H9 (cell line): ENCODE measurements around the gene EHMT2. TPM values are rescaled to one million over a fixed set of nuclear protein-coding genes. Genes with fewer than 3 reads are reported as not detected.

ENCODE experiments used
- DNase-seq: peaks from one replicate; pipeline ENCODE4 v3.0.0-alpha.2; 2017
- H2AFZ ChIP-seq: one replicate; pipeline ENCODE4 v1.6.1; 2013; ENCODE audit warnings: mild to moderate bottlenecking, low read length, control low read depth, moderate library complexity
- H2AK5ac ChIP-seq: 2 replicates; pipeline ENCODE4 v1.6.1; 2013; ENCODE audit warnings: low read length, control low read depth, mixed read lengths; ENCODE audit not compliant: insufficient read length
- H2BK120ac ChIP-seq: one replicate; pipeline ENCODE4 v1.6.1; 2013; ENCODE audit warnings: low read depth, mild to moderate bottlenecking, low read length, control low read depth, inconsistent platforms; ENCODE audit not compliant: poor library complexity, severe bottlenecking
- H2BK12ac ChIP-seq: 2 replicates; pipeline ENCODE4 v1.6.1; 2013; ENCODE audit warnings: low read length, control low read depth, mixed read lengths, low read depth; ENCODE audit not compliant: insufficient read length
- H2BK15ac ChIP-seq: 2 replicates; pipeline ENCODE4 v1.6.1; 2013; ENCODE audit warnings: low read depth, low read length, control low read depth
- H2BK20ac ChIP-seq: one replicate; pipeline ENCODE4 v1.6.1; 2013; ENCODE audit warnings: low read depth, mild to moderate bottlenecking, low read length, control low read depth, inconsistent platforms; ENCODE audit not compliant: poor library complexity, severe bottlenecking
- H2BK5ac ChIP-seq: 2 replicates; pipeline ENCODE4 v1.6.1; 2013; ENCODE audit warnings: low read length, control low read depth, mixed read lengths; ENCODE audit not compliant: insufficient read length
- H3K14ac ChIP-seq: 2 replicates; pipeline ENCODE4 v1.6.1; 2013; ENCODE audit warnings: low read length, control low read depth; ENCODE audit not compliant: insufficient read depth
- H3K18ac ChIP-seq: 2 replicates; pipeline ENCODE4 v1.6.1; 2013; ENCODE audit warnings: low read depth, mild to moderate bottlenecking, mixed read lengths, low read length, control low read depth; ENCODE audit not compliant: insufficient read length
- H3K23ac ChIP-seq: 2 replicates; pipeline ENCODE4 v1.6.1; 2013; ENCODE audit warnings: low read length, control low read depth, mixed read lengths, low read depth; ENCODE audit not compliant: insufficient read length
- H3K23me2 ChIP-seq: 2 replicates; pipeline ENCODE4 v1.6.1; 2013; ENCODE audit warnings: low read depth, mild to moderate bottlenecking, mixed read lengths, low read length, control low read depth; ENCODE audit not compliant: insufficient read length, poor library complexity, severe bottlenecking
- H3K27ac ChIP-seq: 2 replicates; pipeline ENCODE4 v1.5.1; 2013; ENCODE audit warnings: low read length, control low read depth, mixed read lengths, low read depth; ENCODE audit not compliant: insufficient read length
- H3K27me3 ChIP-seq: 2 replicates; pipeline ENCODE4 v1.6.1; 2013; ENCODE audit warnings: low read length, control low read depth, inconsistent platforms; ENCODE audit not compliant: insufficient read depth
- H3K4ac ChIP-seq: 2 replicates; pipeline ENCODE4 v1.6.1; 2013; ENCODE audit warnings: low read depth, mild to moderate bottlenecking, control low read depth, inconsistent platforms, low read length, moderate library complexity
- H3K4me1 ChIP-seq: 2 replicates; pipeline ENCODE4 v1.6.1; 2013; ENCODE audit warnings: low read length, control low read depth, inconsistent platforms; ENCODE audit not compliant: insufficient read depth
- H3K4me2 ChIP-seq: 2 replicates; pipeline ENCODE4 v1.6.1; 2013; ENCODE audit warnings: low read length, control low read depth, mixed read lengths; ENCODE audit not compliant: insufficient read length, insufficient read depth
- H3K56ac ChIP-seq: 2 replicates; pipeline ENCODE4 v1.6.1; 2013; ENCODE audit warnings: low read depth, mild to moderate bottlenecking, mixed read lengths, low read length, control low read depth; ENCODE audit not compliant: insufficient read length
- H3K79me1 ChIP-seq: 2 replicates; pipeline ENCODE4 v1.6.1; 2013; ENCODE audit warnings: low read depth, mild to moderate bottlenecking, moderate library complexity, low read length, control low read depth, inconsistent platforms; ENCODE audit not compliant: insufficient read depth, poor library complexity, severe bottlenecking
- H3K79me2 ChIP-seq: 2 replicates; pipeline ENCODE4 v1.6.1; 2013; ENCODE audit warnings: low read length, control low read depth, inconsistent platforms; ENCODE audit not compliant: insufficient read depth
- H3K9ac ChIP-seq: 2 replicates; pipeline ENCODE4 v1.6.1; 2013; ENCODE audit warnings: low read length, control low read depth, mixed read lengths; ENCODE audit not compliant: insufficient read length; ENCODE audit errors: extremely low read depth
- H3K9me3 ChIP-seq: one replicate; pipeline ENCODE4 v1.6.1; 2013; ENCODE audit warnings: low read depth, low read length, inconsistent platforms; ENCODE audit not compliant: control insufficient read depth
- H3T11ph ChIP-seq: one replicate; pipeline ENCODE4 v1.6.1; 2013; ENCODE audit warnings: mild to moderate bottlenecking, low read length, control low read depth, inconsistent platforms
- H4K20me1 ChIP-seq: one replicate; pipeline ENCODE4 v1.6.1; 2013; ENCODE audit not compliant: control insufficient read depth, insufficient read length, insufficient read depth
- H4K5ac ChIP-seq: 2 replicates; pipeline ENCODE4 v1.6.1; 2013; ENCODE audit warnings: low read depth, mild to moderate bottlenecking, mixed read lengths, low read length, control low read depth; ENCODE audit not compliant: insufficient read length
- H4K8ac ChIP-seq: replicated peaks from 2 replicates; pipeline ENCODE4 v1.6.1; 2013; ENCODE audit warnings: low read length, control low read depth, mixed read lengths, low read depth; ENCODE audit not compliant: insufficient read length
- H4K91ac ChIP-seq: 2 replicates; pipeline ENCODE4 v1.6.1; 2013; ENCODE audit warnings: low read depth, mild to moderate bottlenecking, moderate library complexity, mixed read lengths, low read length, control low read depth; ENCODE audit not compliant: insufficient read length
- H3K27ac Mint-ChIP-seq, 3 experiments: 2 replicates in 2 of 3; 3 replicates in 1 of 3; pipeline ENCODE4 v1.8.0; 2020 to 2021; ENCODE audit warnings: mixed read lengths in 3 of 3, mild to moderate bottlenecking in 1 of 3, moderate library complexity in 1 of 3
- H3K27me3 Mint-ChIP-seq: 2 replicates; pipeline ENCODE4 v1.8.0; 2021; ENCODE audit warnings: low read depth, mild to moderate bottlenecking, moderate library complexity, mixed read lengths
- H3K36me3 Mint-ChIP-seq, 3 experiments: 2 replicates in 2 of 3; 3 replicates in 1 of 3; pipeline ENCODE4 v1.8.0; 2020 to 2021; ENCODE audit warnings: low read depth in 3 of 3, mixed read lengths in 3 of 3; ENCODE audit not compliant: insufficient read depth in 1 of 3
- H3K4me1 Mint-ChIP-seq, 2 experiments: 2 replicates each; pipeline ENCODE4 v1.8.0; 2020; ENCODE audit warnings: mixed read lengths in 2 of 2
- H3K4me3 Mint-ChIP-seq, 2 experiments: 2 replicates in 1 of 2; 3 replicates in 1 of 2; pipeline ENCODE4 v1.8.0; 2020 to 2021; ENCODE audit warnings: mild to moderate bottlenecking in 2 of 2, mixed read lengths in 2 of 2, moderate library complexity in 1 of 2
- H3K9me3 Mint-ChIP-seq, 2 experiments: 2 replicates in 1 of 2; 3 replicates in 1 of 2; pipeline ENCODE4 v1.8.0; 2020; ENCODE audit warnings: mild to moderate bottlenecking in 2 of 2, mixed read lengths in 2 of 2, moderate library complexity in 1 of 2
- CTCF ChIP-seq: fragments of 200-600 bp; sonication (generic); conservative IDR thresholded peaks from 3 replicates; pipeline ENCODE4 v1.8.0; 2021; ENCODE audit warnings: antibody characterized with exemption, mild to moderate bottlenecking
- WGBS: extraction: QIAGEN DNeasy Blood & Tissue Kit; methylation state at CpG from one replicate; pipeline ENCODE4 v1.1.7; 2013; ENCODE audit warnings: missing lambda C conversion rate, low lambda C conversion rate, mixed read lengths; ENCODE audit not compliant: insufficient read length; ENCODE audit errors: extremely low coverage; 5-methylcytosine and 5-hydroxymethylcytosine counted together
- total RNA-seq: library from RNA; stranded (reverse); gene quantifications from 2 replicates; pipeline ENCODE4 v1.2.1, GENCODE V29; 2021

Gene EHMT2
- total RNA-seq, 1 experiment from 2014 or later: 124 TPM

GRCh38 chr6:31837369-31838113, 60.0 kb downstream of the EHMT2 start:
- H4K8ac ChIP-seq: no peak overlapping the region
- Mint-ChIP-seq H3K36me3 (peaks cover 61 to 67% (median 61%) of the 10 kb centered on the region in 3 experiments), H3K4me1 (peaks cover 13 to 22% of the 10 kb centered on the region in 2 experiments), H3K27me3 (no peaks in the 10 kb centered on the region), H3K9me3 (peaks cover 0 to 6% of the 10 kb centered on the region in 2 experiments; a peak in 2 of 5 replicates), H3K27ac (peak overlapping the region; percentile 18 to 99 (median 51); a peak in 6 of 7 replicates), H3K4me3 (peak overlapping the region; percentile 98 to 100)
- H2BK120ac ChIP-seq: no peak overlapping the region
- TF ChIP-seq CTCF: no peak
- H3K14ac ChIP-seq: no peak overlapping the region
- no peak overlapping the region for H3K23ac ChIP-seq
- H4K91ac ChIP-seq: no peak overlapping the region
- no peaks in the 10 kb centered on the region for H3K4me1 ChIP-seq
- H3K56ac ChIP-seq: no peak overlapping the region
- H3K9ac ChIP-seq: peak overlapping the region; percentile 73
- H2BK5ac ChIP-seq: no peak overlapping the region
- no peak overlapping the region for H2BK12ac ChIP-seq
- WGBS: no CpG with 5 or more reads among the region's 1 CpG
- H3K9me3 ChIP-seq: no peaks in the 10 kb centered on the region
- peaks cover 27% of the 10 kb centered on the region for H3K23me2 ChIP-seq
- no peak overlapping the region for H4K5ac ChIP-seq
- H4K20me1 ChIP-seq: peaks cover 2% of the 10 kb centered on the region
- H3K79me1 ChIP-seq: peaks cover 3% of the 10 kb centered on the region
- H3K4ac ChIP-seq: no peak overlapping the region
- H2AK5ac ChIP-seq: no peak overlapping the region
- no peak overlapping the region for H3K18ac ChIP-seq
- H3K27ac ChIP-seq: peak overlapping the region; percentile 58
- H3T11ph ChIP-seq: no peak overlapping the region
- no peak overlapping the region for H2AFZ ChIP-seq
- DNase-seq: no peak
- H2BK20ac ChIP-seq: no peak overlapping the region
- H3K79me2 ChIP-seq: peaks cover 20% of the 10 kb centered on the region; the same call in 1 of the 2 replicates
- H2BK15ac ChIP-seq: no peak overlapping the region
- H3K4me2 ChIP-seq: peak overlapping the region; percentile 90
- H3K27me3 ChIP-seq: no peaks in the 10 kb centered on the region
